ENCODE results near the gene PTPN3. TPM values are rescaled to one million over a fixed set of nuclear protein-coding genes. Genes with fewer than 3 reads are reported as not detected.

PTPN3 gene
- total RNA-seq, 2 donors from 2014 or later: 11.0 to 16.3 TPM

- no peaks in the 10 kb centered on the region for H3K4me1 ChIP-seq (replicated peaks)
- no peak overlapping the region for H3K4me3 ChIP-seq
- DNase-seq (ENCODE audit: low spot score): peak; percentile 51
- no peaks in the 10 kb centered on the region for H3K27me3 ChIP-seq (replicated peaks; ENCODE audit: insufficient read depth)
- H3K9me3 ChIP-seq: no peaks in the 10 kb centered on the region
- TF ChIP-seq CTCF (IDR thresholded peaks at IDR 0.05) (peak in 3 of 4 experiments; percentile 62 to 66 (median 62)), POLR2A (IDR thresholded peaks at IDR 0.05) (no peak), POLR2AphosphoS5 (IDR thresholded peaks at IDR 0.05) (no peak)
- intact Hi-C loops (cut with DNase I): no loop called here
- no peak overlapping the region for H3K27ac ChIP-seq
- WGBS: 61% methylated on average over 13 of the region's 13 CpGs
- H3K36me3 ChIP-seq: no peaks in the 10 kb centered on the region
These were observed 96.7 kb downstream of the PTPN3 start for GRCh38 chr9:109401169-109401989.

GRCh38 chr9:109399258-109399767 is 98.8 kb downstream of the PTPN3 start:
- H3K4me1 ChIP-seq (replicated peaks): no peaks in the 10 kb centered on the region
- no peaks in the 10 kb centered on the region for H3K9me3 ChIP-seq
- intact Hi-C loops (cut with DNase I): no loop called here
- no peak for DNase-seq (ENCODE audit: low spot score)
- H3K27me3 ChIP-seq (replicated peaks; ENCODE audit: insufficient read depth): no peaks in the 10 kb centered on the region
- no peak overlapping the region for H3K4me3 ChIP-seq
- WGBS: 94% methylated on average over 6 of the region's 6 CpGs
- no peak for TF ChIP-seq POLR2A (IDR thresholded peaks at IDR 0.05)
- TF ChIP-seq CTCF (IDR thresholded peaks at IDR 0.05): no peak
- TF ChIP-seq POLR2AphosphoS5 (IDR thresholded peaks at IDR 0.05): no peak
- no peak overlapping the region for H3K27ac ChIP-seq
- no peaks in the 10 kb centered on the region for H3K36me3 ChIP-seq

- DNase-seq (ENCODE audit: low spot score): no peak
- no peak overlapping the region for H3K4me3 ChIP-seq
- H3K4me1 ChIP-seq (replicated peaks): no peaks in the 10 kb centered on the region
- H3K27ac ChIP-seq: no peak overlapping the region
- 65% methylated on average over 10 of the region's 10 CpGs for WGBS
- intact Hi-C loops (cut with DNase I): no loop called here
- no peak for TF ChIP-seq CTCF (IDR thresholded peaks at IDR 0.05)
- TF ChIP-seq POLR2AphosphoS5 (IDR thresholded peaks at IDR 0.05): no peak
- TF ChIP-seq POLR2A (IDR thresholded peaks at IDR 0.05): no peak
- peaks cover 0 to 7% of the 10 kb centered on the region in 2 donors for H3K36me3 ChIP-seq
- no peaks in the 10 kb centered on the region for H3K9me3 ChIP-seq
- H3K27me3 ChIP-seq (replicated peaks; ENCODE audit: insufficient read depth): no peaks in the 10 kb centered on the region
These were observed 106.9 kb downstream of the PTPN3 start for GRCh38 chr9:109391176-109391575.

- intact Hi-C loops (cut with DNase I): no loop called here
- Histone ChIP-seq H3K36me3 (peaks cover 0 to 7% of the 10 kb centered on the region in 2 donors), H3K4me3 (no peak overlapping the region), H3K27me3 (replicated peaks; ENCODE audit: insufficient read depth) (no peaks in the 10 kb centered on the region), H3K9me3 (no peaks in the 10 kb centered on the region), H3K4me1 (replicated peaks) (no peaks in the 10 kb centered on the region), H3K27ac (no peak overlapping the region)
- DNase-seq (ENCODE audit: low spot score): no peak
- no peak for TF ChIP-seq POLR2AphosphoS5 (IDR thresholded peaks at IDR 0.05)
- WGBS: 84% methylated on average over 6 of the region's 6 CpGs
These were observed 110.3 kb downstream of the PTPN3 start for GRCh38 chr9:109387856-109388255.

GRCh38 chr9:109387206-109387605 is 110.9 kb downstream of the PTPN3 start:
- H3K27me3 ChIP-seq (replicated peaks; ENCODE audit: insufficient read depth): no peaks in the 10 kb centered on the region
- no peak overlapping the region for H3K27ac ChIP-seq
- H3K4me3 ChIP-seq: no peak overlapping the region
- H3K36me3 ChIP-seq: peaks cover 0 to 7% of the 10 kb centered on the region in 2 donors
- WGBS: 93% methylated on average over 3 of the region's 3 CpGs
- DNase-seq (ENCODE audit: low spot score): no peak
- TF ChIP-seq CTCF (IDR thresholded peaks at IDR 0.05): no peak
- no peak for TF ChIP-seq POLR2AphosphoS5 (IDR thresholded peaks at IDR 0.05)
- no peak for TF ChIP-seq POLR2A (IDR thresholded peaks at IDR 0.05)
- intact Hi-C loops (cut with DNase I): no loop called here
- H3K9me3 ChIP-seq: no peaks in the 10 kb centered on the region
- H3K4me1 ChIP-seq (replicated peaks): no peaks in the 10 kb centered on the region
